GM23338 (cell line): ENCODE results near the gene CCDC178. TPM values are rescaled to one million over a fixed set of nuclear protein-coding genes. Genes with fewer than 3 reads are reported as not detected.

Source experiments
- ATAC-seq: fragments of 200-7000 bp; cut with Tn5 transposase; 3 replicates; pipeline ENCODE4 v1.9.1; 2020
- DNase-seq: peaks from one replicate; pipeline ENCODE4 v3.0.0-alpha.2; 2015; ENCODE audit warnings: low spot score
- H2AFZ ChIP-seq: fragments of 200-600 bp; sonication (generic); 2 replicates; pipeline ENCODE4 v1.8.0; 2016; ENCODE audit warnings: antibody characterized with exemption, mild to moderate bottlenecking, moderate library complexity
- H3F3A ChIP-seq: fragments of 200-600 bp; sonication (generic); replicated peaks from 2 replicates; pipeline ENCODE4 v1.8.0; 2017; ENCODE audit warnings: antibody characterized with exemption, mixed run types, low read depth
- H3K27ac ChIP-seq: fragments of 200-600 bp; sonication (generic); 2 replicates; pipeline ENCODE4 v1.6.1; 2016; ENCODE audit warnings: low read depth
- H3K27me3 ChIP-seq: fragments of 200-600 bp; sonication (generic); 2 replicates; pipeline ENCODE4 v1.8.0; 2016; ENCODE audit warnings: mild to moderate bottlenecking, mixed run types, moderate library complexity; ENCODE audit not compliant: insufficient read depth
- H3K36me3 ChIP-seq: fragments of 200-600 bp; sonication (generic); 2 replicates; pipeline ENCODE4 v1.8.0; 2016; ENCODE audit warnings: mild to moderate bottlenecking; ENCODE audit not compliant: insufficient read depth
- H3K4me1 ChIP-seq: fragments of 200-600 bp; sonication (generic); 2 replicates; pipeline ENCODE4 v1.8.0; 2016; ENCODE audit warnings: mild to moderate bottlenecking, moderate library complexity; ENCODE audit not compliant: insufficient read depth
- H3K4me2 ChIP-seq: fragments of 200-600 bp; sonication (generic); 2 replicates; pipeline ENCODE4 v1.7.1; 2017; ENCODE audit warnings: mixed run types
- H3K4me3 ChIP-seq: fragments of 200-600 bp; sonication (generic); 2 replicates; pipeline ENCODE4 v1.6.1; 2016; ENCODE audit warnings: mixed run types
- H3K79me2 ChIP-seq: fragments of 200-600 bp; sonication (generic); replicated peaks from 2 replicates; pipeline ENCODE4 v1.8.0; 2017; ENCODE audit warnings: mild to moderate bottlenecking; ENCODE audit not compliant: insufficient read depth
- H3K9me2 ChIP-seq: fragments of 200-600 bp; sonication (generic); 2 replicates; pipeline ENCODE4 v1.8.0; 2017; ENCODE audit not compliant: insufficient read depth
- H4K20me1 ChIP-seq: fragments of 200-600 bp; sonication (generic); replicated peaks from 2 replicates; pipeline ENCODE4 v1.8.0; 2017; ENCODE audit warnings: mild to moderate bottlenecking; ENCODE audit not compliant: insufficient read depth
- H3K27ac Mint-ChIP-seq: 2 replicates; pipeline ENCODE4 v1.8.0; 2020; ENCODE audit warnings: inconsistent platforms, mild to moderate bottlenecking, moderate library complexity, mixed read lengths
- H3K27me3 Mint-ChIP-seq: 3 replicates; pipeline ENCODE4 v1.8.0; 2022; ENCODE audit warnings: low read depth, mild to moderate bottlenecking, moderate library complexity, mixed read lengths, inconsistent platforms; ENCODE audit not compliant: insufficient read depth, poor library complexity
- H3K36me3 Mint-ChIP-seq: 3 replicates; pipeline ENCODE4 v1.8.0; 2021; ENCODE audit warnings: low read depth, mild to moderate bottlenecking, inconsistent platforms, moderate library complexity, mixed read lengths
- H3K4me1 Mint-ChIP-seq: 3 replicates; pipeline ENCODE4 v1.8.0; 2020; ENCODE audit warnings: mild to moderate bottlenecking, inconsistent platforms, mixed read lengths
- H3K4me3 Mint-ChIP-seq: 3 replicates; pipeline ENCODE4 v1.8.0; 2021; ENCODE audit warnings: moderate library complexity, mild to moderate bottlenecking, inconsistent platforms, mixed read lengths
- H3K9me3 Mint-ChIP-seq: 3 replicates; pipeline ENCODE4 v1.8.0; 2020; ENCODE audit warnings: moderate library complexity, mild to moderate bottlenecking, inconsistent platforms, mixed read lengths
- CREB1 ChIP-seq: fragments of 250-450 bp; sonication (Bioruptor Pico); IDR thresholded peaks from 2 replicates; pipeline ENCODE4 v1.5.0; 2020; ENCODE audit warnings: low read depth, mild to moderate bottlenecking, moderate library complexity
- CTCF ChIP-seq, 2 experiments: fragments of 200-600 bp in 1 of 2; sonication (generic) in 1 of 2; conservative IDR thresholded peaks; 2 replicates each; pipeline versions ENCODE4 v1.5.1 to v1.6.1; 2016 to 2017; ENCODE audit warnings: antibody characterized with exemption in 2 of 2, low read depth in 2 of 2, mild to moderate bottlenecking in 2 of 2, moderate library complexity in 1 of 2
- EZH2 ChIP-seq: fragments of 200-600 bp; sonication (generic); IDR thresholded peaks from one replicate; pipeline ENCODE4 v1.8.0; 2017; ENCODE audit warnings: antibody characterized with exemption, mild to moderate bottlenecking, low read depth; ENCODE audit not compliant: unreplicated experiment
- EZH2phosphoT487 ChIP-seq: fragments of 200-600 bp; sonication (generic); IDR thresholded peaks from one replicate; pipeline ENCODE4 v1.8.1; 2018; ENCODE audit warnings: antibody characterized with exemption; ENCODE audit not compliant: unreplicated experiment
- JUNB ChIP-seq: IDR thresholded peaks from one replicate; pipeline ENCODE4 v1.6.1; 2016; ENCODE audit warnings: antibody characterized with exemption; ENCODE audit not compliant: unreplicated experiment
- NANOG ChIP-seq: IDR thresholded peaks from 2 replicates; pipeline ENCODE4 v1.6.1; 2016; ENCODE audit warnings: antibody characterized with exemption, borderline replicate concordance
- POLR2AphosphoS5 ChIP-seq: IDR thresholded peaks from 2 replicates; pipeline ENCODE4 v1.6.1; 2016; ENCODE audit warnings: antibody characterized with exemption, low read depth
- STAT1 ChIP-seq: IDR thresholded peaks from one replicate; pipeline ENCODE4 v1.6.1; 2016; ENCODE audit warnings: antibody characterized with exemption; ENCODE audit not compliant: unreplicated experiment
- ZNF114 ChIP-seq: fragments of 250-450 bp; sonication (Bioruptor Pico); IDR thresholded peaks from 2 replicates; pipeline ENCODE4 v1.5.0; 2020; ENCODE audit warnings: mild to moderate bottlenecking, moderate library complexity
- ZNF331 ChIP-seq: fragments of 250-450 bp; sonication (Bioruptor Pico); IDR thresholded peaks from 2 replicates; pipeline ENCODE4 v1.5.0; 2020; ENCODE audit warnings: low read depth, mild to moderate bottlenecking, moderate library complexity
- ZNF462 ChIP-seq: fragments of 250-450 bp; sonication (Bioruptor Pico); IDR thresholded peaks from 2 replicates; pipeline ENCODE4 v1.5.0; 2020; ENCODE audit warnings: mild to moderate bottlenecking, moderate library complexity
- polyA plus RNA-seq: library from polyadenylated mRNA; unstranded; fragments of >200 nt; fragmentation: Nextera tagmentation; extraction: Ambion mirVana; gene quantifications from 2 replicates; pipeline ENCODE4 v1.2.1, GENCODE V29; 2016
- total RNA-seq: library from RNA; depleted of rRNA; stranded (reverse); fragments of >200 nt; shearing (Covaris generic); gene quantifications from 2 replicates; pipeline ENCODE4 v1.2.3, GENCODE V29; 2014
- TF ChIP-seq, protein P1 (sequence below): IDR thresholded peaks from one replicate; pipeline ENCODE4 v1.6.1; 2018; ENCODE audit warnings: antibody characterized with exemption; ENCODE audit not compliant: unreplicated experiment
- TF ChIP-seq, protein P2 (sequence below): IDR thresholded peaks from 2 replicates; pipeline ENCODE4 v1.6.1; 2016; ENCODE audit warnings: antibody characterized with exemption

The CCDC178 gene
- total and polyA plus RNA-seq, 2 experiments from 2014 or later = 0.17 to 0.24 TPM

DNA sequence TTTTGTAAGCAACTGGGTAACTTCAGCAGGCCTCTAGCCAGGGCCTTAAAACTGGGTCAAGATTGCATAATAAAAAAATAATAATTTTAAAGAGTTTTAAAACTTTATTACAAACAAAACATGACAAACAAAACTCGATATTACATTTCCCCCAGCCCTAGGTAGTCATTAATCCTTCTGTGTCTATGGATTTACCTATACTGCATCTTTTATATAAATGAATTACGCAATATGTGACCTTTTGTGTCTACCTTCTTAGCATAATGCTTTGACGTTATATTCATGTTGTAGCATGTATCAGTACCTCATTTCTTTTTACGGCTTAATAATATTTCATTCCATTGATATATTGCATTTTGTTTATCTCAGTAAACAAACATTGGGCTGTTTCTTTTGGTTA lies 113.5 kb downstream of the CCDC178 start:
- H3K27me3 Mint-ChIP-seq = no peaks in the 10 kb centered on the region
- no peak overlapping the region for H3K27ac Mint-ChIP-seq
- H3K4me3 ChIP-seq = no peak overlapping the region
- H4K20me1 ChIP-seq = no peaks in the 10 kb centered on the region
- no peaks in the 10 kb centered on the region for H3K9me2 ChIP-seq
- no peaks in the 10 kb centered on the region for H3K36me3 Mint-ChIP-seq
- H3K36me3 ChIP-seq = no peaks in the 10 kb centered on the region
- TF ChIP-seq EZH2phosphoT487 = no peak
- TF ChIP-seq, protein P1, sequence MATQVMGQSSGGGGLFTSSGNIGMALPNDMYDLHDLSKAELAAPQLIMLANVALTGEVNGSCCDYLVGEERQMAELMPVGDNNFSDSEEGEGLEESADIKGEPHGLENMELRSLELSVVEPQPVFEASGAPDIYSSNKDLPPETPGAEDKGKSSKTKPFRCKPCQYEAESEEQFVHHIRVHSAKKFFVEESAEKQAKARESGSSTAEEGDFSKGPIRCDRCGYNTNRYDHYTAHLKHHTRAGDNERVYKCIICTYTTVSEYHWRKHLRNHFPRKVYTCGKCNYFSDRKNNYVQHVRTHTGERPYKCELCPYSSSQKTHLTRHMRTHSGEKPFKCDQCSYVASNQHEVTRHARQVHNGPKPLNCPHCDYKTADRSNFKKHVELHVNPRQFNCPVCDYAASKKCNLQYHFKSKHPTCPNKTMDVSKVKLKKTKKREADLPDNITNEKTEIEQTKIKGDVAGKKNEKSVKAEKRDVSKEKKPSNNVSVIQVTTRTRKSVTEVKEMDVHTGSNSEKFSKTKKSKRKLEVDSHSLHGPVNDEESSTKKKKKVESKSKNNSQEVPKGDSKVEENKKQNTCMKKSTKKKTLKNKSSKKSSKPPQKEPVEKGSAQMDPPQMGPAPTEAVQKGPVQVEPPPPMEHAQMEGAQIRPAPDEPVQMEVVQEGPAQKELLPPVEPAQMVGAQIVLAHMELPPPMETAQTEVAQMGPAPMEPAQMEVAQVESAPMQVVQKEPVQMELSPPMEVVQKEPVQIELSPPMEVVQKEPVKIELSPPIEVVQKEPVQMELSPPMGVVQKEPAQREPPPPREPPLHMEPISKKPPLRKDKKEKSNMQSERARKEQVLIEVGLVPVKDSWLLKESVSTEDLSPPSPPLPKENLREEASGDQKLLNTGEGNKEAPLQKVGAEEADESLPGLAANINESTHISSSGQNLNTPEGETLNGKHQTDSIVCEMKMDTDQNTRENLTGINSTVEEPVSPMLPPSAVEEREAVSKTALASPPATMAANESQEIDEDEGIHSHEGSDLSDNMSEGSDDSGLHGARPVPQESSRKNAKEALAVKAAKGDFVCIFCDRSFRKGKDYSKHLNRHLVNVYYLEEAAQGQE = no peak
- no peak for TF ChIP-seq CTCF (conservative IDR thresholded peaks at IDR 0.05; ENCODE audit: low read depth in 2 of 2)
- TF ChIP-seq ZNF331 (CRISPR knock-in tag) = no peak
- no peak for TF ChIP-seq JUNB
- no peak for TF ChIP-seq STAT1
- TF ChIP-seq ZNF462 = no peak
- TF ChIP-seq, protein P2, sequence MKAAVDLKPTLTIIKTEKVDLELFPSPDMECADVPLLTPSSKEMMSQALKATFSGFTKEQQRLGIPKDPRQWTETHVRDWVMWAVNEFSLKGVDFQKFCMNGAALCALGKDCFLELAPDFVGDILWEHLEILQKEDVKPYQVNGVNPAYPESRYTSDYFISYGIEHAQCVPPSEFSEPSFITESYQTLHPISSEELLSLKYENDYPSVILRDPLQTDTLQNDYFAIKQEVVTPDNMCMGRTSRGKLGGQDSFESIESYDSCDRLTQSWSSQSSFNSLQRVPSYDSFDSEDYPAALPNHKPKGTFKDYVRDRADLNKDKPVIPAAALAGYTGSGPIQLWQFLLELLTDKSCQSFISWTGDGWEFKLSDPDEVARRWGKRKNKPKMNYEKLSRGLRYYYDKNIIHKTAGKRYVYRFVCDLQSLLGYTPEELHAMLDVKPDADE = no peak
- TF ChIP-seq ZNF114 = no peak
- TF ChIP-seq EZH2 = no peak
- no peak for TF ChIP-seq NANOG
- no peak for TF ChIP-seq POLR2AphosphoS5
- TF ChIP-seq CREB1 = no peak
- H3K4me2 ChIP-seq = no peak overlapping the region
- no peak overlapping the region for H3K27ac ChIP-seq
- no peak for ATAC-seq
- no peaks in the 10 kb centered on the region for H3F3A ChIP-seq
- no peaks in the 10 kb centered on the region for H3K27me3 ChIP-seq
- no peak overlapping the region for H3K4me3 Mint-ChIP-seq
- no peaks in the 10 kb centered on the region for H3K79me2 ChIP-seq
- H3K9me3 Mint-ChIP-seq = no peaks in the 10 kb centered on the region
- H2AFZ ChIP-seq = no peak overlapping the region
- H3K4me1 Mint-ChIP-seq = no peaks in the 10 kb centered on the region
- no peaks in the 10 kb centered on the region for H3K4me1 ChIP-seq
- no peak for DNase-seq
